Measurements from ENCODE around the gene FHOD3. TPM values are rescaled to one million over a fixed set of nuclear protein-coding genes. Genes with fewer than 3 reads are reported as not detected.

FHOD3 gene
- total RNA-seq, 1 experiment from 2014 or later, result 0.34 TPM

- POLR2A ChIA-PET (ENCODE audit: low non-redundant PET), result interaction anchor here (0.6 kb wide), 1 partner anchor 1922 kb away, joined by 3 read pairs; no protein-coding TSS in a partner anchor
- no peak overlapping the region for H3K27ac ChIP-seq (ENCODE audit: low read depth, low read length, poor library complexity, severe bottlenecking)
- no peaks in the 10 kb centered on the region for H3K27me3 ChIP-seq (replicated peaks; ENCODE audit: insufficient read depth, low read depth, low read length, poor library complexity)
- DNase-seq (ENCODE audit: low spot score), result no peak
- peaks cover 14% of the 10 kb centered on the region for H3K36me3 ChIP-seq (ENCODE audit: insufficient read depth, low read length, poor library complexity, severe bottlenecking)
- BruUV-seq (replicated peaks), result no TSS peak
- H3K4me3 ChIP-seq (ENCODE audit: low read depth, low read length, poor library complexity, severe bottlenecking), result no peak overlapping the region
- no peaks in the 10 kb centered on the region for H3K9me3 ChIP-seq (ENCODE audit: low read depth, low read length, poor library complexity, severe bottlenecking)
- intact Hi-C loops (cut with micrococcal nuclease; ENCODE audit: unreplicated experiment), result no loop called here
- TF ChIP-seq EZH2 (IDR thresholded peaks at IDR 0.05; ENCODE audit: borderline replicate concordance, low read depth, low read length, poor library complexity, severe bottlenecking) (no peak), CTCF (conservative IDR thresholded peaks at IDR 0.05; ENCODE audit: low read depth, low read length) (no peak)
- CTCF ChIA-PET, result no interaction called here
- no peaks in the 10 kb centered on the region for H3K4me1 ChIP-seq (ENCODE audit: insufficient read depth, low read length, poor library complexity, severe bottlenecking)
These were observed 514.4 kb downstream of the FHOD3 start for GRCh38 chr18:36811955-36812354.

- intact Hi-C loops (cut with micrococcal nuclease; ENCODE audit: unreplicated experiment), result no loop called here
- POLR2A ChIA-PET (ENCODE audit: low non-redundant PET), result interaction anchor here (0.6 kb wide), 1 partner anchor 1923 kb away, joined by 3 read pairs; no protein-coding TSS in a partner anchor
- Histone ChIP-seq H3K4me3 (ENCODE audit: low read depth, low read length, poor library complexity, severe bottlenecking) (no peak overlapping the region), H3K36me3 (ENCODE audit: insufficient read depth, low read length, poor library complexity, severe bottlenecking) (peaks cover 16% of the 10 kb centered on the region), H3K4me1 (ENCODE audit: insufficient read depth, low read length, poor library complexity, severe bottlenecking) (no peaks in the 10 kb centered on the region), H3K27ac (ENCODE audit: low read depth, low read length, poor library complexity, severe bottlenecking) (no peak overlapping the region), H3K9me3 (ENCODE audit: low read depth, low read length, poor library complexity, severe bottlenecking) (no peaks in the 10 kb centered on the region), H3K27me3 (replicated peaks; ENCODE audit: insufficient read depth, low read depth, low read length, poor library complexity) (no peaks in the 10 kb centered on the region)
- DNase-seq (ENCODE audit: low spot score), result no peak
- no TSS peak for BruUV-seq (replicated peaks)
- CTCF ChIA-PET, result no interaction called here
- no peak for TF ChIP-seq CTCF (conservative IDR thresholded peaks at IDR 0.05; ENCODE audit: low read depth, low read length)
- no peak for TF ChIP-seq EZH2 (IDR thresholded peaks at IDR 0.05; ENCODE audit: borderline replicate concordance, low read depth, low read length, poor library complexity, severe bottlenecking)
These were observed 515.2 kb downstream of the FHOD3 start for GRCh38 chr18:36812678-36813077.

GRCh38 chr18:36813101-36813775, 515.7 kb downstream of the FHOD3 start:
- intact Hi-C loops (cut with micrococcal nuclease; ENCODE audit: unreplicated experiment), result no loop called here
- TF ChIP-seq EZH2 (IDR thresholded peaks at IDR 0.05; ENCODE audit: borderline replicate concordance, low read depth, low read length, poor library complexity, severe bottlenecking) (no peak), CTCF (conservative IDR thresholded peaks at IDR 0.05; ENCODE audit: low read depth, low read length) (no peak)
- H3K36me3 ChIP-seq (ENCODE audit: insufficient read depth, low read length, poor library complexity, severe bottlenecking), result peaks cover 20% of the 10 kb centered on the region

More at GRCh38 chr18:36813101-36813775, 515.7 kb downstream of the FHOD3 start:
- H3K27ac ChIP-seq (ENCODE audit: low read depth, low read length, poor library complexity, severe bottlenecking), result no peak overlapping the region
- no peak overlapping the region for H3K4me3 ChIP-seq (ENCODE audit: low read depth, low read length, poor library complexity, severe bottlenecking)
- no peaks in the 10 kb centered on the region for H3K4me1 ChIP-seq (ENCODE audit: insufficient read depth, low read length, poor library complexity, severe bottlenecking)
- no TSS peak for BruUV-seq (replicated peaks)
- ChIA-PET CTCF (no interaction called here), POLR2A (ENCODE audit: low non-redundant PET) (no interaction called here)
- H3K9me3 ChIP-seq (ENCODE audit: low read depth, low read length, poor library complexity, severe bottlenecking), result no peaks in the 10 kb centered on the region
- no peaks in the 10 kb centered on the region for H3K27me3 ChIP-seq (replicated peaks; ENCODE audit: insufficient read depth, low read depth, low read length, poor library complexity)
- DNase-seq (ENCODE audit: low spot score), result no peak

All from A673 (cell line).